ENCODE results near the gene CLNK.

- no peak for TF ChIP-seq EGR1 (IDR thresholded peaks at IDR 0.05; ENCODE audit: low read depth)
- TF ChIP-seq CTCF (IDR thresholded peaks at IDR 0.05 in 2 of 3, conservative IDR thresholded peaks at IDR 0.05 in 1 of 3; ENCODE audit: borderline replicate concordance in 1 of 3, insufficient read depth in 1 of 3, low read depth in 2 of 3, low read length in 2 of 3), result no peak
- TF ChIP-seq RAD21 (IDR thresholded peaks at IDR 0.05; ENCODE audit: low read depth), result no peak
- TF ChIP-seq EZH2phosphoT487 (IDR thresholded peaks at IDR 0.05; ENCODE audit: borderline replicate concordance), result no peak
Measured at GRCh38 chr4:10671366-10671765, 13.2 kb downstream of the CLNK start.

All from HCT116 (cell line).